Measurements from ENCODE around the gene RNF135. TPM values are rescaled to one million over a fixed set of nuclear protein-coding genes. Genes with fewer than 3 reads are reported as not detected.

The RNF135 gene
- total and polyA plus RNA-seq, 10 of the 15 experiments (the other 5 are each of a cell fraction or from before 2014, with no cell fraction given), result 12.7 to 28.0 (median 18.7) TPM

DNA sequence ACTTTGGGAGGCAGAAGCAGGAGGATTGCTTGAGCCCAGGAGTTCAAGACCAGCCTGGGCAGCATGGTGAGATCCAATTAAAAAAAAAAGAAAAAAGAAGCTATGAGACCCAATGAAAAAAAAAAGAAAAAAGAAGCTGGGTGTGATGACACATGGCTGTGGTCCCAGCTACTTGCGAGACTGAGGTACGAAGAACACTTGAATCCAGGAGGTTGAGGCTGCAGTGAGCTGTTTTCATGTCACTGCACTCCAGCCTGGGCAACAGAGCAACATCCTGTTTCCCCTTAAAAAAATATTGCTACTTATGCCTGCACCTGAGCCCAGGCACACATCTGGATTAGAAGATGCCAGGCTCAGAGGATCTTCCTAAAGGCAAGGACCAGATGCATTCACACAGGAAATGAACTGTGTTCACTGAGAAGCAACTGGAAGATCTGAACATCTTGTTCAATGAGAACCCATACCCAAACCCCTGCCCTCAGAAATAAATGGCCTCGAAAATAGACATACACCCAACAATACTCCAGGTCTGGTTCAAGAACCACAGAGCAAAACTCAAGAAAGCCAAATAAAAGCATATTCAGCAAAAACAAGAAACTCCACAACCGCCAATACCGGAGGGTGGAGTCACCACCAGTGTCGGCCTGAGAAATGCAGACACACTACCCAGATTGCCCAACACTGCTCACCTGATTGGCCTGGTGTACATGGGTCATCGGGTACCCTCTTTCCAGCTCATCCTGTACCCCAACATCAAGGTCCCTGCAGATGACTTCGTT is 4.4 kb downstream of the RNF135 start:
- H3K27ac ChIP-seq (ENCODE audit: control insufficient read depth, insufficient read depth), result no peak overlapping the region
- no peaks in the 10 kb centered on the region for H3K27me3 ChIP-seq (replicated peaks in 1 of 2; ENCODE audit: control insufficient read depth in 2 of 2, insufficient read depth in 2 of 2, low read length in 1 of 2)
- in situ Hi-C loops (cut with MboI), result no loop called here
- ATAC-seq, result no peak
- H3K4me3 ChIP-seq, result no peak overlapping the region
- TF ChIP-seq KLF5 (IDR thresholded peaks at IDR 0.05; ENCODE audit: partially characterized antibody) (no peak), TBL1XR1 (IDR thresholded peaks at IDR 0.05; ENCODE audit: low read depth, low read length) (no peak), MEF2A (IDR thresholded peaks at IDR 0.05; ENCODE audit: insufficient read depth, low read depth, low read length) (no peak), EGR1 (IDR thresholded peaks at IDR 0.05; ENCODE audit: borderline replicate concordance in 1 of 2, low read depth in 2 of 2, low read length in 2 of 2) (no peak), CBX3 (IDR thresholded peaks at IDR 0.05; ENCODE audit: borderline replicate concordance, low read depth) (no peak), CREB1 (IDR thresholded peaks at IDR 0.05; ENCODE audit: low read depth) (no peak), BMI1 (IDR thresholded peaks at IDR 0.05; ENCODE audit: borderline replicate concordance) (no peak), HDGF (IDR thresholded peaks at IDR 0.05) (no peak)
- TF ChIP-seq, protein P1, sequence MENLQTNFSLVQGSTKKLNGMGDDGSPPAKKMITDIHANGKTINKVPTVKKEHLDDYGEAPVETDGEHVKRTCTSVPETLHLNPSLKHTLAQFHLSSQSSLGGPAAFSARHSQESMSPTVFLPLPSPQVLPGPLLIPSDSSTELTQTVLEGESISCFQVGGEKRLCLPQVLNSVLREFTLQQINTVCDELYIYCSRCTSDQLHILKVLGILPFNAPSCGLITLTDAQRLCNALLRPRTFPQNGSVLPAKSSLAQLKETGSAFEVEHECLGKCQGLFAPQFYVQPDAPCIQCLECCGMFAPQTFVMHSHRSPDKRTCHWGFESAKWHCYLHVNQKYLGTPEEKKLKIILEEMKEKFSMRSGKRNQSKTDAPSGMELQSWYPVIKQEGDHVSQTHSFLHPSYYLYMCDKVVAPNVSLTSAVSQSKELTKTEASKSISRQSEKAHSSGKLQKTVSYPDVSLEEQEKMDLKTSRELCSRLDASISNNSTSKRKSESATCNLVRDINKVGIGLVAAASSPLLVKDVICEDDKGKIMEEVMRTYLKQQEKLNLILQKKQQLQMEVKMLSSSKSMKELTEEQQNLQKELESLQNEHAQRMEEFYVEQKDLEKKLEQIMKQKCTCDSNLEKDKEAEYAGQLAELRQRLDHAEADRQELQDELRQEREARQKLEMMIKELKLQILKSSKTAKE (IDR thresholded peaks at IDR 0.05; ENCODE audit: low read depth, poor library complexity, severe bottlenecking), result no peak
- TF ChIP-seq, protein P2, sequence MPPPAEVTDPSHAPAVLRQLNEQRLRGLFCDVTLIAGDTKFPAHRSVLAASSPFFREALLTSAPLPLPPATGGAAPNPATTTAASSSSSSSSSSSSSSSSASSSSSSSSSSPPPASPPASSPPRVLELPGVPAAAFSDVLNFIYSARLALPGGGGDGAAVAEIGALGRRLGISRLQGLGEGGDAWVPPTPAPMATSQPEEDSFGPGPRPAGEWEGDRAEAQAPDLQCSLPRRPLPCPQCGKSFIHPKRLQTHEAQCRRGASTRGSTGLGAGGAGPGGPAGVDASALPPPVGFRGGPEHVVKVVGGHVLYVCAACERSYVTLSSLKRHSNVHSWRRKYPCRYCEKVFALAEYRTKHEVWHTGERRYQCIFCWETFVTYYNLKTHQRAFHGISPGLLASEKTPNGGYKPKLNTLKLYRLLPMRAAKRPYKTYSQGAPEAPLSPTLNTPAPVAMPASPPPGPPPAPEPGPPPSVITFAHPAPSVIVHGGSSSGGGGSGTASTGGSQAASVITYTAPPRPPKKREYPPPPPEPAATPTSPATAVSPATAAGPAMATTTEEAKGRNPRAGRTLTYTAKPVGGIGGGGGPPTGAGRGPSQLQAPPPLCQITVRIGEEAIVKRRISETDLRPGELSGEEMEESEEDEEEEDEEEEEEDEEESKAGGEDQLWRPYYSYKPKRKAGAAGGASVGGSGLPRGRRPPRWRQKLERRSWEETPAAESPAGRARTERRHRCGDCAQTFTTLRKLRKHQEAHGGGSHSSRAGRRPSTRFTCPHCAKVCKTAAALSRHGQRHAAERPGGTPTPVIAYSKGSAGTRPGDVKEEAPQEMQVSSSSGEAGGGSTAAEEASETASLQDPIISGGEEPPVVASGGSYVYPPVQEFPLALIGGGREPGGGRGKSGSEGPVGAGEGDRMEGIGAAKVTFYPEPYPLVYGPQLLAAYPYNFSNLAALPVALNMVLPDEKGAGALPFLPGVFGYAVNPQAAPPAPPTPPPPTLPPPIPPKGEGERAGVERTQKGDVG (CRISPR knock-in tag; IDR thresholded peaks at IDR 0.05), result no peak
- TF ChIP-seq, protein P3, sequence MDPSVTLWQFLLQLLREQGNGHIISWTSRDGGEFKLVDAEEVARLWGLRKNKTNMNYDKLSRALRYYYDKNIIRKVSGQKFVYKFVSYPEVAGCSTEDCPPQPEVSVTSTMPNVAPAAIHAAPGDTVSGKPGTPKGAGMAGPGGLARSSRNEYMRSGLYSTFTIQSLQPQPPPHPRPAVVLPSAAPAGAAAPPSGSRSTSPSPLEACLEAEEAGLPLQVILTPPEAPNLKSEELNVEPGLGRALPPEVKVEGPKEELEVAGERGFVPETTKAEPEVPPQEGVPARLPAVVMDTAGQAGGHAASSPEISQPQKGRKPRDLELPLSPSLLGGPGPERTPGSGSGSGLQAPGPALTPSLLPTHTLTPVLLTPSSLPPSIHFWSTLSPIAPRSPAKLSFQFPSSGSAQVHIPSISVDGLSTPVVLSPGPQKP (IDR thresholded peaks at IDR 0.05; ENCODE audit: low read depth, low read length), result no peak
- H3K9ac ChIP-seq (ENCODE audit: control insufficient read depth, insufficient read depth, low read length), result no peak overlapping the region
- peaks cover 0 to 5% of the 10 kb centered on the region in 2 experiments; a peak in 1 of 4 replicates for H3K36me3 ChIP-seq (ENCODE audit: control insufficient read depth in 2 of 2, insufficient read depth in 2 of 2, low read length in 1 of 2)
- no peaks in the 10 kb centered on the region for H3K9me3 ChIP-seq (replicated peaks; ENCODE audit: control insufficient read depth, insufficient read depth, low read length)
- ChIA-PET RAD21 (ENCODE audit: unreplicated experiment) (interaction anchor here (1.1 kb wide), 1 partner anchor 22 kb away, joined by 3 read pairs; no protein-coding TSS in a partner anchor), POLR2A (no interaction called here), SMC1A (ENCODE audit: uncharacterized antibody, unreplicated experiment) (interaction anchor here (0.5 kb wide), 1 partner anchor 82 kb away, joined by 3 read pairs; no protein-coding TSS in a partner anchor), CTCF (interaction anchor here (0.6 kb wide), 1 partner anchor 344 kb away, joined by 3 read pairs; no protein-coding TSS in a partner anchor)
- 98% methylated on average over 8 of the region's 8 CpGs for WGBS (ENCODE audit: insufficient coverage, insufficient replicate concordance, low lambda C conversion rate, missing lambda C conversion rate)
- no peaks in the 10 kb centered on the region for H4K20me1 ChIP-seq (ENCODE audit: control insufficient read depth, insufficient read depth)
- no TSS peak for BruUV-seq (replicated peaks)
- no peak overlapping the region for H2AFZ ChIP-seq (ENCODE audit: control insufficient read depth, low read depth, low read length)
- intact Hi-C loops (cut with micrococcal nuclease; ENCODE audit: unreplicated experiment), result no loop called here
- H3K79me2 ChIP-seq (ENCODE audit: control insufficient read depth, insufficient read depth, low read length), result peaks cover 24% of the 10 kb centered on the region
- no peak for DNase-seq (ENCODE audit: low read depth, low spot score)
- no peak overlapping the region for H3K4me2 ChIP-seq (ENCODE audit: control insufficient read depth, insufficient read depth)
- FAIRE-seq, result no peak
- H3K4me1 ChIP-seq (ENCODE audit: control insufficient read depth, insufficient read depth, low read length), result peaks cover 4% of the 10 kb centered on the region; the same call in 1 of the 2 replicates

Data from GM12878 (cell line).